SK-N-SH treated with all-trans-retinoic acid at 6 μM for 48 hours (cell line): ENCODE results near the gene CDKN2B-AS1.

Experiments used
- ARNTL ChIP-seq: fragments of 450-650 bp; formaldehyde crosslinking; IDR thresholded peaks from 2 replicates; pipeline ENCODE4 v1.5.0; 2020; ENCODE audit warnings: low read depth, mild to moderate bottlenecking, moderate library complexity, borderline replicate concordance
- BACH2 ChIP-seq: fragments of 250-450 bp; sonication (Bioruptor Pico); IDR thresholded peaks from 2 replicates; pipeline ENCODE4 v1.9.0; 2021; ENCODE audit warnings: mild to moderate bottlenecking, borderline replicate concordance
- CREB5 ChIP-seq: fragments of 250-450 bp; sonication (Bioruptor Pico); IDR thresholded peaks from 2 replicates; pipeline ENCODE4 v1.5.1; 2020; ENCODE audit warnings: low read depth, mild to moderate bottlenecking, moderate library complexity
- GLIS3 ChIP-seq: fragments of 250-450 bp; sonication (Bioruptor Pico); IDR thresholded peaks from 2 replicates; pipeline ENCODE4 v1.5.0; 2020; ENCODE audit warnings: mild to moderate bottlenecking, moderate library complexity
- ISL1 ChIP-seq: fragments of 250-450 bp; sonication (Bioruptor Pico); IDR thresholded peaks from 2 replicates; pipeline ENCODE4 v2.1.2; 2022; ENCODE audit warnings: mild to moderate bottlenecking, moderate library complexity
- PATZ1 ChIP-seq: fragments of 250-450 bp; sonication (Bioruptor Pico); IDR thresholded peaks from 2 replicates; pipeline ENCODE4 v1.8.0; 2020; ENCODE audit warnings: mild to moderate bottlenecking, moderate library complexity, borderline replicate concordance
- RARB ChIP-seq: fragments of 250-450 bp; sonication (Bioruptor Pico); IDR thresholded peaks from 2 replicates; pipeline ENCODE4 v1.8.0; 2021; ENCODE audit warnings: mild to moderate bottlenecking, moderate library complexity
- SNAI2 ChIP-seq: fragments of 250-450 bp; sonication (Bioruptor Pico); IDR thresholded peaks from 2 replicates; pipeline ENCODE4 v1.5.0; 2020; ENCODE audit warnings: mild to moderate bottlenecking, moderate library complexity
- TCF4 ChIP-seq: fragments of 250-450 bp; sonication (Bioruptor Pico); IDR thresholded peaks from 2 replicates; pipeline ENCODE4 v1.8.0; 2021; ENCODE audit warnings: mild to moderate bottlenecking, moderate library complexity, borderline replicate concordance
- ZC3H10 ChIP-seq: fragments of 250-450 bp; sonication (Bioruptor Pico); IDR thresholded peaks from 2 replicates; pipeline ENCODE4 v1.5.1; 2021; ENCODE audit warnings: mild to moderate bottlenecking, moderate library complexity
- ZFP3 ChIP-seq: fragments of 250-450 bp; sonication (Bioruptor Pico); IDR thresholded peaks from 2 replicates; pipeline ENCODE4 v1.5.0; 2020; ENCODE audit warnings: mild to moderate bottlenecking, moderate library complexity
- ZNF565 ChIP-seq: fragments of 450-650 bp; formaldehyde crosslinking; conservative IDR thresholded peaks from 2 replicates; pipeline ENCODE4 v1.5.0; 2020; ENCODE audit warnings: low read depth, mild to moderate bottlenecking, moderate library complexity
- ZNF8 ChIP-seq: fragments of 450-650 bp; formaldehyde crosslinking; IDR thresholded peaks from 2 replicates; pipeline ENCODE4 v1.5.0; 2020; ENCODE audit warnings: mild to moderate bottlenecking, moderate library complexity

DNA sequence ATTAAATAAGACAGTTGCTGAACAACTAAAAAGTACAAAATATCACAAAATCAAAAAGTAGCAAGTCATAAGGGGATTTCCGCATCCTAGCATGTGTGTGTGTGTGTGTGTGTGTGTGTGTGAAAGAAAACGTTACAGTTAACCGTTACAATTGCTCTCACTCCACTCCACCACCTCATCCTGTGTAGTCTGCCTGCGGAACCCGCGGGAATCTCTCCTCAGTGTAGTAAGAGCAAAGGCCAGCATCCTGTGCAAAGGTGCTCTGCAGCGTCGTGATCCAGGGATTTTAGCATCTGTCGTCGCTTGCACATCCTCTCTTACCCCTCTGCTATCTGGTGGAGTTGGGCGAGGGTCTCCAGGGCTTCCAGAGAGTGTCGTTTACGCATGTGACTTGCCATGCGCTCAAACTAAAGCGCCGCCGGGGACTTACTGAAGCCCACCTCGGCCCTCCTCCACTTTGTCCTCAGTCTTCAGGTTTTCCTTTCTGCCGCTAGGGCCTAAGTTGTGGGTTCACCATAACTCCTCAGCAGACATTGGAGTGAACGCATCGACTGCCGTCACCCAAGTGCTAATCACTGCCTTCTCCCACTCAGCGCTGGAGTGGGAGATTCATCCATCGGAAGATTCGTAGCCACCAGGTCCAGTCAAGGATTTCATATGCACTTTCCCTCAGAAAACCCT is 10.6 kb downstream of the CDKN2B-AS1 start:
- TF ChIP-seq ZNF565 (CRISPR knock-in tag) (no peak), ZC3H10 (CRISPR knock-in tag) (no peak), ISL1 (no peak), CREB5 (CRISPR knock-in tag) (no peak), TCF4 (CRISPR knock-in tag) (no peak), ZNF8 (CRISPR knock-in tag) (no peak), PATZ1 (CRISPR knock-in tag) (no peak), ARNTL (no peak), RARB (CRISPR knock-in tag) (no peak), BACH2 (no peak), ZFP3 (CRISPR knock-in tag) (no peak), GLIS3 (no peak), SNAI2 (no peak)
